Left ventricle myocardium inferior (tissue), 1 donor: ENCODE data around the gene GSTM2. TPM values are rescaled to one million over a fixed set of nuclear protein-coding genes. Genes with fewer than 3 reads are reported as not detected.

Experiments used
- DNase-seq: peaks from one replicate; pipeline ENCODE4 v3.0.0-alpha.2; 2020
- H3K27ac ChIP-seq: fragments of 200-600 bp; replicated peaks from 2 replicates; pipeline ENCODE4 v1.8.0; 2021
- H3K27me3 ChIP-seq: fragments of 200-600 bp; 2 replicates; pipeline ENCODE4 v1.8.0; 2021; ENCODE audit warnings: low read depth
- H3K36me3 ChIP-seq: fragments of 200-600 bp; 2 replicates; pipeline ENCODE4 v1.8.0; 2021
- H3K4me1 ChIP-seq: fragments of 200-600 bp; 2 replicates; pipeline ENCODE4 v1.8.0; 2021
- H3K4me3 ChIP-seq: fragments of 200-600 bp; 2 replicates; pipeline ENCODE4 v1.8.0; 2021; ENCODE audit warnings: mild to moderate bottlenecking, moderate library complexity
- H3K9me3 ChIP-seq: fragments of 200-600 bp; replicated peaks from 2 replicates; pipeline ENCODE4 v1.8.0; 2021
- intact Hi-C: fragments of 100-400 bp; cut with micrococcal nuclease; formaldehyde crosslinking; loops from one replicate; pipeline ENCODE4 v1.11.0; 2022
- long read RNA-seq: library from polyadenylated mRNA; unstranded; transcript quantifications from one replicate; pipeline ENCODE4 v2.0.0, GENCODE V29; 2021
- total RNA-seq: library from RNA; stranded (reverse); fragmentation: NEBNext Ultra II Directional; extraction: Animal tissue kit (Norgen Biotek cat#: 25700); gene quantifications from one replicate; pipeline ENCODE4 v1.2.1, GENCODE V29; 2021
- TF ChIP-seq, protein P1 (sequence below): fragments of 200-600 bp; IDR thresholded peaks from 2 replicates; pipeline ENCODE4 v1.8.0; 2021; ENCODE audit warnings: antibody characterized with exemption, mild to moderate bottlenecking, borderline replicate concordance
- donor health status: DM: no; HTN: yes; CAD: no; lungs with severe emphysema.

The GSTM2 gene
- 67.3 TPM for total RNA-seq
- long read RNA-seq, transcript GSTM2-201 (8 exons, 1,157 nt), result major isoform, 69 of 73 reads
- long read RNA-seq, partial matches to known transcripts, result 0 of 73 reads
- long read RNA-seq, other reads (novel, unspliced or antisense), result 4 of 73 reads

DNA sequence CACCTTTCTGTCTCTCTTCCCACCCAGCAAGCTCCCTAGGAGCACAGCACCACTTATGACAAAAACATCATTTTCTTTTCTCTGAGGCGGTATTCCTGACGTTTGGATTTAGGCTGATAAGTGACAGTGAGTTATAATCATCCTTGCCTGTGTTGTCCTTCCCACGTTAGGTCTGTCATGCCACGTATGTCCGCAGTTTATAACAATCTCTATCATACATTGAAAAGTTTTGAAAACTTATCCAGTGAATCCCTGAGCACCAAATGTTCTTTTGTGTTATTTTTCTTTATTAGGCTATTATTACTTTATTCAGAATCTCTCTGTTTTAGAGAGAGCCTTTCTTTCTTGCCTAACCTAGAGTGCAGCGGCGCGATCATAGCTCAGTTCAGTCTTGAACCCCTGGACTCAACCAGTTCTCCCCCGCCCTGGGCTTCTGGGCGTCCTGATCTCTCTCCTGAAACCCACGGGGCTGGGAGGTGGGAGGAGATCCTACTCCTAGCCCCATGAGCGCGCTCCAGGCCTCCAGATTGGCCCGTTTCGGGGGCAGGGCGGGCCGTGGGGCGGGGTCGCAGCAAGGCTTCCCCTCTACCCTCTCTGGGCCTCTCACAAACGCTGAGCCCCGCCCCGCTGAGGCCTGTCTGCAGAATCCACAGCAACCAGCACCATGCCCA lies at the start of gene GSTM2:
Gene GSTM2 (plus strand): TSS at position 606 of the 671 bp plus-strand sequence. CDS start 59 bp downstream, at position 665.
- intact Hi-C loops, result no loop called here
- H3K9me3 ChIP-seq, result no peaks in the 10 kb centered on the region

DNA sequence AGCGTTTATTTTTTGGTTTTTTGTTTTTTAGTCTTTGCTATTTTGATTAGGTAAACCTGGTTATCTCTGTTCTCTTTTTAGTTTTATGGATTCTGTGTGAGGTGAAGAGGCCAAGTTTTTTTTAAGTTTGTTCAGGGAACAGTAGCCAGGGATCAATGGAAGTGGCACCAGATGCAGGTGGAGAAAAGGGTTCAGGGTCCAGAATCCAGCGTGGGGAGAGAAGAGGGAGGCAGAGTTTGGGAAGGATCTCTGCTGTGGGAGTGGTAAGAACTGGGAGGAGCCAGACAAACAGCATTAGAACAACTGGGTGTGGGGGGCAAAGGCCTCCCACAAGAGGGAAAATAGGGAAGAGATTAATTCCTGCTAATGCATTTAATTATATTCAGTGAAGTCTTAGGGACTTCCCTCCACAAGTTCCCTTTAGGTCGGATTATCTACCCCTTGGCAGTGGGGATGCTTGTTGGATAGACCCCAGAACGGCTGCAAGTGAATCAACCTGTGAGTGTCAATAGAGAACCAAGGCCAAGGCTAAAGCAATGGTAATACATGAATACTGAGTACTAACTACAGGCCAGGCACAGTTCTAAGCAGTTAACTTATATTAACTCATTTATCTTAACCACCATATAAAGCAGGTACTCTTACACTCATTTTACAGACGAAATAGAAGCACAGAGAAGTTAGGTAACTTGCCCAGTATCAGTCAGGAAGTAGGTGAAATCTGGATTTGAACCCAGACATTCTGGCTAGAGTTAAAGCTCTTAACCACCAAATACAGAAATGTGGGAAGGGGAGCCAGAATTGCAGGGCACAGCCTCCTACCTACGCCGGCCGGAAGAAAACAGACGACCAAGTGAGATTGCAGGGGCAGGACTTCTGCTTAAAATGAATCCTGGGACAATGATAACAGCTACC lies 48.9 kb upstream of the GSTM2 start:
- DNase-seq, result no peak

More for the DNA sequence above, at the start of gene GSTM2:
- DNase-seq, result peak; percentile 96
- Histone ChIP-seq H3K27me3 (no peaks in the 10 kb centered on the region), H3K4me1 (peaks cover 30% of the 10 kb centered on the region), H3K36me3 (peaks cover 10% of the 10 kb centered on the region), H3K4me3 (peak within 1 kb of the TSS; percentile 73), H3K27ac (peak within 1 kb of the TSS; percentile 63)
- TF ChIP-seq, protein P1, sequence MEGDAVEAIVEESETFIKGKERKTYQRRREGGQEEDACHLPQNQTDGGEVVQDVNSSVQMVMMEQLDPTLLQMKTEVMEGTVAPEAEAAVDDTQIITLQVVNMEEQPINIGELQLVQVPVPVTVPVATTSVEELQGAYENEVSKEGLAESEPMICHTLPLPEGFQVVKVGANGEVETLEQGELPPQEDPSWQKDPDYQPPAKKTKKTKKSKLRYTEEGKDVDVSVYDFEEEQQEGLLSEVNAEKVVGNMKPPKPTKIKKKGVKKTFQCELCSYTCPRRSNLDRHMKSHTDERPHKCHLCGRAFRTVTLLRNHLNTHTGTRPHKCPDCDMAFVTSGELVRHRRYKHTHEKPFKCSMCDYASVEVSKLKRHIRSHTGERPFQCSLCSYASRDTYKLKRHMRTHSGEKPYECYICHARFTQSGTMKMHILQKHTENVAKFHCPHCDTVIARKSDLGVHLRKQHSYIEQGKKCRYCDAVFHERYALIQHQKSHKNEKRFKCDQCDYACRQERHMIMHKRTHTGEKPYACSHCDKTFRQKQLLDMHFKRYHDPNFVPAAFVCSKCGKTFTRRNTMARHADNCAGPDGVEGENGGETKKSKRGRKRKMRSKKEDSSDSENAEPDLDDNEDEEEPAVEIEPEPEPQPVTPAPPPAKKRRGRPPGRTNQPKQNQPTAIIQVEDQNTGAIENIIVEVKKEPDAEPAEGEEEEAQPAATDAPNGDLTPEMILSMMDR, result no peak

DNA sequence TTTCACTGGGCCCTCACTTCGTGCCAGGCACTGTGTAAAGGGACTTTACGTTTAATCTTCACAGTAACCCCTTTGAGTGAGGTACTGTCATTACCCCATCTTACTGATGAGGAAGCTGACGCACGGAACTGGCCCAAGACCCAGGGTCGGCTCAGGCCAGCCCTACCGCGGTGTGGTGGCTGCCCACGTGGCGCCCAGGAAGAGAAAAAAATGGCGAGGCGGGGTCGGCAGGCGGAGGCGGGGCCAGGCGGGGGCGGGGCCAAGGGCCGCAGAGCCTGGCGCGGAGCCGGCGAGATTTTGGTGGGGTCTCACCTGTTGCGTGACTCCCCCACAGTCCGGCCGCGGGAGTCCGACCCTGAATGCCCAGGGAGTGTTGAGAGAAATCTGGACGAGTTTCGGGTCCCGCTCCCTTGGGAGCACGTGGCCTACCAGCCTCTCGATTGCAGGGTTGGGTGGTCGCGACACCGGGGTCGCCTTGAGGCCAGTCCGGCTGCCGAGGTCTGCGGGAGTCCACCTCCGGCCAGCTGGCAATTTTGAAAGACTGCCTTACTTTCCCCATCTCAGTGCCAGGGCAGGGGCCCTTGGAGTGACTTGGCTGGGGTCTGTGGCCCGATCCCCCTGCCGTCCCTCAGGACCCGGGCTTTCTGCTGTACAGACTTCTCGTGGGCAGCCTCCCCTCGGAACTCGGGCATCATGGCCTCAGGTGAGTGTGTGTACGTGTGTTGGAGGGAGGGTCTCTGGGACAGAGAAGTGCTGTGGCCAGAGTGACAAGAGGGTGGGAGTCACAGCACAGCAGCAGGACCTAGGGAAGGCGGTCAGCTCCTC lies 48.1 kb upstream of the GSTM2 start, which contains the start of the genes AMPD2 and GNAT2:
Gene AMPD2 (plus strand): TSS at position 262 of the 825 bp plus-strand sequence. CDS start 1,339 bp downstream, outside the sequence.
Gene GNAT2 (minus strand): TSS at position 41 of the 825 bp plus-strand sequence. CDS start 6,746 bp downstream, outside the sequence.
- H3K36me3 ChIP-seq, result no peaks in the 10 kb centered on the region
- H3K27me3 ChIP-seq, result no peaks in the 10 kb centered on the region
- H3K9me3 ChIP-seq, result no peaks in the 10 kb centered on the region
- TF ChIP-seq, protein P1, result no peak
- intact Hi-C loops, result no loop called here
- H3K4me3 ChIP-seq, result peak within 1 kb of the TSS; percentile 85
- peak within 1 kb of the TSS; percentile 87 for H3K27ac ChIP-seq
- H3K4me1 ChIP-seq, result peaks cover 59% of the 10 kb centered on the region
- DNase-seq, result peak; percentile 84

More for the DNA sequence above, 48.9 kb upstream of the GSTM2 start:
- H3K36me3 ChIP-seq, result no peaks in the 10 kb centered on the region
- no peaks in the 10 kb centered on the region for H3K9me3 ChIP-seq
- TF ChIP-seq, protein P1, result no peak
- peak overlapping the region; percentile 85 for H3K4me3 ChIP-seq
- intact Hi-C loops, result no loop called here
- no peaks in the 10 kb centered on the region for H3K27me3 ChIP-seq
- peak overlapping the region; percentile 87 for H3K27ac ChIP-seq
- H3K4me1 ChIP-seq, result peaks cover 52% of the 10 kb centered on the region

- H3K9me3 ChIP-seq, result no peaks in the 10 kb centered on the region
- H3K27me3 ChIP-seq, result no peaks in the 10 kb centered on the region
- TF ChIP-seq, protein P1, result no peak
- DNase-seq, result no peak
- H3K4me1 ChIP-seq, result peaks cover 65% of the 10 kb centered on the region
- no peaks in the 10 kb centered on the region for H3K36me3 ChIP-seq
- intact Hi-C loops, result no loop called here
- peak overlapping the region; percentile 85 for H3K4me3 ChIP-seq
- H3K27ac ChIP-seq, result peak overlapping the region; percentile 87
Observed at GRCh38 chr1:109620401-109620791, 47.5 kb upstream of the GSTM2 start.
